GM12865 (cell line): ENCODE measurements around the gene LZTS3.

ENCODE experiments used
- DNase-seq: peaks from one replicate; pipeline ENCODE4 v3.0.0; 2010; ENCODE audit warnings: low read depth
- H3K4me3 ChIP-seq: 2 replicates; pipeline ENCODE4 v1.5.1; 2011; ENCODE audit warnings: mild to moderate bottlenecking, low read depth, low read length, control low read depth
- CTCF ChIP-seq: IDR thresholded peaks from 2 replicates; pipeline ENCODE4 v1.5.1; 2011; ENCODE audit warnings: low read length, control low read depth, low read depth, inconsistent platforms; ENCODE audit not compliant: insufficient read depth; ENCODE audit errors: missing control alignments

Gene LZTS3

GRCh38 chr20:3177746-3178485 lies 4.6 kb upstream of the LZTS3 start:
- no peak overlapping the region for H3K4me3 ChIP-seq
- TF ChIP-seq CTCF, result no peak
- DNase-seq, result no peak

- no peak overlapping the region for H3K4me3 ChIP-seq
- no peak for DNase-seq
- TF ChIP-seq CTCF, result no peak
Observed at GRCh38 chr20:3175270-3175669, 1.9 kb upstream of the LZTS3 start.

GRCh38 chr20:3174442-3175261 lies 1.3 kb upstream of the LZTS3 start:
- H3K4me3 ChIP-seq, result peak overlapping the region; percentile 58; the same call in 1 of the 2 replicates
- no peak for TF ChIP-seq CTCF
- no peak for DNase-seq

- peak overlapping the region; percentile 58 for H3K4me3 ChIP-seq
- no peak for TF ChIP-seq CTCF
- peak; percentile 85 for DNase-seq
Observed at GRCh38 chr20:3173610-3174441, 477 bp upstream of the LZTS3 start.

- H3K4me3 ChIP-seq, result no peak overlapping the region; the same call in 1 of the 2 replicates
- no peak for DNase-seq
- no peak for TF ChIP-seq CTCF
Observed at GRCh38 chr20:3172126-3172932, 1.0 kb downstream of the LZTS3 start.
